ENCODE results near the gene CCDC188.
A peak's percentile ranks its signal among the peaks of the same experiment; 100 is the strongest.

Gene CCDC188

GRCh38 chr22:20150381-20151275 lies at the start of gene CCDC188:
Gene CCDC188 (minus strand): TSS chr22:20151055. CDS start chr22:20150986, 69 bp downstream.
- no peak for DNase-seq

GRCh38 chr22:20199906-20200305 lies 49.1 kb upstream of the CCDC188 start:
- DNase-seq: no peak

DNA sequence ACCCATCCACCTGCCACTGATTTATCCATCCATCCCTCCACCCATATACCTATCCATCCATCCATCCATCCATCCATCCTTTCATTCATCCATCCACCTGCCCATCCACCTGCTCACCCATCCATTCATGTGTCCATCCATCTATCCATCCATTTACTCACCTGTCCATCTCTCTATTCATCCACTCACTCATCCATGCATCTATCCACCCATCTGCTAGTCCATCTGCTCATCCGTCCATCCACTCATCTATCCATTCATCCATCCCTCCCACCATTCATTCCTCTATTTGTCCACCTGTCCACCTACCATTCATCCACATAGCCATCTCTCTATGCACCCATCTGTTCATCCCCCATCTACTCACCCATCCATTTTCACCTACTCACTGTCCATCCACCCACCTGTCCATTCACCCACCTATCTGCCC lies 48.6 kb upstream of the CCDC188 start:
- DNase-seq: no peak

GRCh38 chr22:20198557-20199319 lies 47.9 kb upstream of the CCDC188 start:
- DNase-seq: no peak

- DNase-seq: no peak
Observed at GRCh38 chr22:20197407-20198030, 46.7 kb upstream of the CCDC188 start.

- peak; percentile 44 for DNase-seq
Observed at GRCh38 chr22:20196094-20196842, 45.4 kb upstream of the CCDC188 start.

GRCh38 chr22:20194681-20195593 lies 44.1 kb upstream of the CCDC188 start:
- DNase-seq: no peak

GRCh38 chr22:20193761-20194494 lies 43.1 kb upstream of the CCDC188 start:
- DNase-seq: no peak

- no peak for DNase-seq
Observed at GRCh38 chr22:20192972-20193760, 42.3 kb upstream of the CCDC188 start.

DNA sequence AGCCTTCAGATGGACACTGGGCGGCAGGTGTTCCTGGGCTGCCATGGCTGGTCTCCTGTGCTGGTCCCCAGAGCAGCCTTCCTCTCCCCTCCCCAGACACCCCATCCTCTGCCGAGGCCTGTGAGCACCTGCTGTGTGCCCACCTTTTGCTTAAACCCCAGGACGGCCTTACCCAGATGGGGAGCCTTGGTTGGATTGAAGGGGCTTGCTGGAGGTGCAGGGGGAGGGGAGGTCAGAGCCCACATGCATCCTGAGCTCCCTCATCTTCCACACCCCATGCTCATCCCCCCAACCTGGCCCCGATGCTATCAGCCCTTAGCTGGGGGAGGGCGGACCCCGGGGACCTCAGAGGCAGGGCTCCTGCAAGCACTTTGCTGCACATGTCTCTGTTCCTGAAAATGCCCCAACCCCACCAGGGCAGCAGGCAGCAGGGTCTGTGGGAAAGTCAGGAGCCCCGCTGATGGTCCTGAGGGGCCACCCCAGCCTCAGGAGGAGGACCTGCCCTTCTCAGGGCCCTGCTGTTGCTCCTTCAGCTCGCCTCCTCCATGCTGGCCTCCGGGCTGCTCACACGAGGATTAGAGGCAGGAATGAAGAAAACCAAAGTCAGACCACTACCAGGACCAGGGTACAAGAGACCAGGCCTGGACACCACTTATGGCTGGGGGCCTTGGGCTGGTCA lies 41.6 kb upstream of the CCDC188 start:
- no peak for DNase-seq

- no peak for DNase-seq
Observed at GRCh38 chr22:20191803-20192202, 40.9 kb upstream of the CCDC188 start.

DNA sequence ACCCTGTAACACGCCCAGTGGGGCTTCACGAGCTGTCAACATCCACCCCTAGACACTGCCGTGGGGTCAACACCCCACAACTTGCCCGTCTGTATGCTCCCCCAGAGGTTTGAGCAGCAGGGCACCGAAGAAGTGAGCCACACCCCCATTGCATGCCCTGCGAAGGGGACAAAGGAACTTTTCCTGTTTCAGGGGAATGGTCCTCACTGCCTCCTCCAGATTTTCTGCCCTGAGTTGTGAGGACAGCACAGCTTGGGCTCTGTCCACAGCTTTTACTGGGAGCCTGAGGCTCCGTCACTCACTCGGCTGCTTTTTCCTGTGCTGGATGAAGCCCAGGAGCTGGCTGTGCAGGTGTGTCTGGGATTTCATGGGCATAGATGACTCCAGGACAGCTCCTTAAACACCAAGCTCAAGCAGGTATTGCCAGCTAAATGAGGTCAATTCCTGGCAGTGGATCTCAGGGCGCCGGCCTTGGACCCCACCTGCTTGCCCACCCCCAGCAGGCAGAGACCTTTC lies 40.2 kb upstream of the CCDC188 start:
- DNase-seq: no peak

DNA sequence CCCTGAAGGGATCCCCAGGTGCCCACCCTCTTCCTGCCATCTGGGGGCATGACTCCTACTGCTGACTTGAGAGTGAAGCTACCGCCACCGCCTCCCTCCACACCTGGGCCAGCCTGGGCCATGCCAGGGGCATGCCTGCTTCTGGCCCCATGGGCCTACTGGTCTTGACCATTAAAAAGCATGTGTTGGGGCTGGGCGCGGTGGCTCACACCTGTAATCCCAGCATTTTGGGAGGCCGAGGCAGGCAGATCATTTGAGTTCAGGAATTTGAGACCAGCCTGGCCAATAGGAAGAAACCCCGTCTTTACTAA lies 37.7 kb upstream of the CCDC188 start:
- no peak for DNase-seq

DNA sequence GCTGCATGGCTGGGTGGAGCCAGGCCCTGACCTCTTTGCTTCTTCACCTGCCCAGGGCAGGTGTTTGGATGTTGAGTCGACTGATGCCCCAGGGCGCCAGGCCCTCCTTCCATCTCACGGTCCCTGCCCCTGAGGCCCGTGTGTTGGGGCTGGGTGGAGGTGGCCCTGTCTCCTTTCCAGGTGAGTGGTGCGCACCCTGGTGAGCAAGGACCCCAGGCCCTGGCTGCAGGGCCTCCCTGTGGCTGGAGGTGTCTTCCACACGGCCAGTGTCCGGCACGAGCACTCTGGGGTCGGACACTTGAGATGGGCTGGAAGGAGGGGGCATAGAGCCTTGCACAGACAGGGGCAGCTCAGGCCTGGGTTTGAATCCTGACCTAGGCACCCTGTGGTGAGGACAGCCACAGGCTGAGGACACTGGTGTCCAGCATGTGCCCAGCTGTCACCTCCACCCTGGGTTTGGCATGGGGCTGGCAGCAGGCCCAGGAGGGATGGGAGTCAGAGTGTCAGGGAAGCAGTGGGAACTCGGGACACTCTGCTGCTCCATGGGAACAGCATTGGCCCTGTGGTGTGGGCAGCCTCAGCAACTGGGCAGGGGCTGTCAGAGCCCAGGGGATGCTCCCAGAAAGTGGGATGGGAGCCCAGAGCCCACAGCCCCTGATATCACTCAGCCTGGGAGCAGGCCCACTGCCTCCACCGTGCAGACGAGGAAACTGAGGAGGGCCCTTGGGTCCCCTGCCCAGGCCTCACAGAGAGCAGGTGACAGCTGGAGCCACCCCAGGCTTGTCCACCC lies 37.1 kb upstream of the CCDC188 start:
- DNase-seq: no peak

GRCh38 chr22:20186871-20187546 lies 36.2 kb upstream of the CCDC188 start:
- no peak for DNase-seq

GRCh38 chr22:20186183-20186870 lies 35.5 kb upstream of the CCDC188 start:
- no peak for DNase-seq

DNA sequence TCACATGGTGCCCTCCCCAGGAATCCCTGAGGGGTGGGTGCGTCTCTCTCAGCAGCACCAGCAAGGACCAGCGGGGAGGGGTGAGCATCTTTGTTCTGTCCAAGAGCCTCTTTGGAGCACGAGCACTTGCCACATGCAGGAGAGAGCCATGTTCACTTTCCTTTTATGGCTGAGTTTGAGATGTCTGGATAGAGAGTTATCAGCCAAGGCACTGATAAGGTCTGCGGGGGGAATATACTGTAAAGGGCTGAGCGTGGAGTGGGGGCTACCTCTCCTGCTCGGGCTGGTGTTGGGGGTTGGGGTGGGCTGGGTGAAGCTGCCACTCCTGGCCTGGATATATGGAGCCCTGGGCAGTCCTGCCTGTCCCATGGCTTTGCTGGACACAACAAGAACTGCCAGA lies 34.9 kb upstream of the CCDC188 start:
- no peak for DNase-seq
